Colonic mucosa (tissue), 4 donors: ENCODE measurements around the gene OXCT1. TPM values are rescaled to one million over a fixed set of nuclear protein-coding genes. Genes with fewer than 3 reads are reported as not detected.

Experiments
- DNase-seq: peaks from one replicate; pipeline ENCODE4 v3.0.0-alpha.2; 2020
- H3K27ac ChIP-seq: fragments of 200-600 bp; one replicate; pipeline ENCODE4 v1.8.0; 2021
- H3K27me3 ChIP-seq: fragments of 200-600 bp; one replicate; pipeline ENCODE4 v1.8.0; 2021
- H3K36me3 ChIP-seq: fragments of 200-600 bp; one replicate; pipeline ENCODE4 v1.8.0; 2021
- H3K4me1 ChIP-seq: fragments of 200-600 bp; one replicate; pipeline ENCODE4 v1.8.0; 2021; ENCODE audit warnings: mild to moderate bottlenecking
- H3K4me3 ChIP-seq: fragments of 200-600 bp; one replicate; pipeline ENCODE4 v1.8.0; 2021
- H3K9ac ChIP-seq, 2 donors: one replicate each; pipeline ENCODE4 v1.7.0; 2013; ENCODE audit warnings: control low read depth in 2 of 2, low read depth in 2 of 2, low read length in 2 of 2
- H3K9me3 ChIP-seq: fragments of 200-600 bp; one replicate; pipeline ENCODE4 v1.8.0; 2021
- intact Hi-C: fragments of 100-400 bp; cut with DNase I; formaldehyde crosslinking; loops from one replicate; pipeline ENCODE4 v1.14.1; 2022
- total RNA-seq, 2 donors: library from RNA; stranded (reverse); fragmentation: NEBNext Ultra II Directional in 1 of 2; extraction: Animal tissue kit (Norgen Biotek cat#: 25700) in 1 of 2; gene quantifications; one replicate each; pipeline ENCODE4 v1.2.1, GENCODE V29; 2021
- TF ChIP-seq, protein P1 (sequence below): fragments of 200-600 bp; IDR thresholded peaks from one replicate; pipeline ENCODE4 v1.8.0; 2022; ENCODE audit warnings: antibody characterized with exemption, mild to moderate bottlenecking
- donor health status: healthy.
- donor health status: DM: no; HTN: no; CAD: no.
- donor health status: DM: no; HTN: no; CAD: no.

OXCT1 gene
- total RNA-seq, 2 donors from 2014 or later = 23.8 to 31.3 TPM

DNA sequence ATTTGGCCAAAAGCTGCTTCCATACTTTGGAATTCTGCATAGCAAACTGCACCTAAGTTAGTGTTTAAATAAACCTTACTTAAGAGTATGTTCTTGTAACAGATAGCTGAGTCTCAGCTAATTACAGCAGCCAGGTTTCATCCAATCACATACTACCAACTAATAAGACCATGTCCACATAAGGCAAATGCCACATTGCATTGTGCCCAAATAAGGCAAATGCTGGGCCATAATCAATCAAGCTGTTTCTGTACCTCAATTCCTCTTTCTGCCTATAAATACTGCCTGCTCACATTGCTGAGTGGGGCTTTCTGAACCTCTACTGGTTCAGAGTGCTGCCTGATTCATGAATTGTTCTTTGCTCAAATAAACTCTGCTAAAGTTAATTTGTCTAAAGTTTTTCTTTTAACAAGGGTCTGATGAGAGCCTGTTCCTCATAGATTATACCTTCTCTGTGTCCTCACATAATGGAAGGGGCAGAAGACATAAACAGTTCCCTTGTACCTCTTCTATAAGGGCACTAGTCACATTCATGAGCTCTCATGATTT, 4.4 kb upstream of the OXCT1 start:
- H3K4me1 ChIP-seq = no peaks in the 10 kb centered on the region
- intact Hi-C loops = loop anchor here (5.0 kb wide), 1 partner anchor 53 kb away; the partner anchor contains the start of gene FBXO4
- no peak overlapping the region for H3K9ac ChIP-seq
- DNase-seq = no peak
- H3K27me3 ChIP-seq = no peaks in the 10 kb centered on the region
- TF ChIP-seq, protein P1, sequence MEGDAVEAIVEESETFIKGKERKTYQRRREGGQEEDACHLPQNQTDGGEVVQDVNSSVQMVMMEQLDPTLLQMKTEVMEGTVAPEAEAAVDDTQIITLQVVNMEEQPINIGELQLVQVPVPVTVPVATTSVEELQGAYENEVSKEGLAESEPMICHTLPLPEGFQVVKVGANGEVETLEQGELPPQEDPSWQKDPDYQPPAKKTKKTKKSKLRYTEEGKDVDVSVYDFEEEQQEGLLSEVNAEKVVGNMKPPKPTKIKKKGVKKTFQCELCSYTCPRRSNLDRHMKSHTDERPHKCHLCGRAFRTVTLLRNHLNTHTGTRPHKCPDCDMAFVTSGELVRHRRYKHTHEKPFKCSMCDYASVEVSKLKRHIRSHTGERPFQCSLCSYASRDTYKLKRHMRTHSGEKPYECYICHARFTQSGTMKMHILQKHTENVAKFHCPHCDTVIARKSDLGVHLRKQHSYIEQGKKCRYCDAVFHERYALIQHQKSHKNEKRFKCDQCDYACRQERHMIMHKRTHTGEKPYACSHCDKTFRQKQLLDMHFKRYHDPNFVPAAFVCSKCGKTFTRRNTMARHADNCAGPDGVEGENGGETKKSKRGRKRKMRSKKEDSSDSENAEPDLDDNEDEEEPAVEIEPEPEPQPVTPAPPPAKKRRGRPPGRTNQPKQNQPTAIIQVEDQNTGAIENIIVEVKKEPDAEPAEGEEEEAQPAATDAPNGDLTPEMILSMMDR = no peak
- no peaks in the 10 kb centered on the region for H3K36me3 ChIP-seq
- H3K4me3 ChIP-seq = no peak overlapping the region
- H3K27ac ChIP-seq = no peak overlapping the region
- H3K9me3 ChIP-seq = no peaks in the 10 kb centered on the region

DNA sequence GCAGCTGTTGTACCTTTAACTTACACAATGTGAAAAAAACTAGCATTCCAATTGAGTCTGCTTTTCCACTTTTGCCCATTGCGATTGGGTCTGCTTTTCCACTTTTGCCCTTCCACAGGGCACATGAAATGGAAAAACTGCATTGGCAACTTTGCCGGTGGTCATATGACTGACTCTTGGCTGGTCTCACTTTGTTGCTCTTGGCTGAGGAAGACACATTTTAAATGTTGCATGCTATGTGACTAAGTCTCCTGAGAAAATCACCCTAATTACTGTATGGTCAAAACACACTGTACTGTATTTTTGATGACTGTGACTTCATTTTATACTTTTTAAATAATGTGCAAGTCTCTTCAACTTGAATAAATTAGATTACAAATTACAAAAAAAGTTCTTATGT, 1.6 kb upstream of the OXCT1 start:
- Histone ChIP-seq H3K27me3 (no peaks in the 10 kb centered on the region), H3K27ac (no peak overlapping the region), H3K4me1 (peaks cover 6% of the 10 kb centered on the region), H3K9me3 (no peaks in the 10 kb centered on the region), H3K4me3 (no peak overlapping the region), H3K9ac (no peak overlapping the region), H3K36me3 (no peaks in the 10 kb centered on the region)
- DNase-seq = no peak
- TF ChIP-seq, protein P1 = no peak
- intact Hi-C loops = loop anchor here (5.0 kb wide), 1 partner anchor 55 kb away; the partner anchor contains the start of gene FBXO4

DNA sequence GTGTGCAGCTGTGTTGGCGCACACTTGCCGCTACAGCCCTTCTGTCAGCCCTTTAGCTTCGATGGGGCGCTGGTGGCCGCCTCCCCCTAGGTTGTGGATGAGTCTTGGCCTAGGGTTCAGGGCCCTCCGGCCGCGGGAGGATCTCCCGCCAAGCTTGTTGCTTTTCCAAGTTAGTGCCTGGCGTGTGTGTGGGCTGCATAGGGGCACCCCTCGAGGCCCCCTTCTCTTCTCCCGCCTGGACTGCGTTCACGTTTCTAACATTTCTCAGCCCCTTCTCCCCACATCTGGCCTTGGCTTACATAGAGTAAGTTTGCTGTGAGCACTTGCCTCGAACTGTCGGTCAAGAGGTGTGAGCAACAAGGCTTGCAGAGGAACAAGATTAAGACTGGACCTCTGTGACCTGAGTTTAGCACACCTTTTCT, 413 bp upstream of the OXCT1 start:
- peak overlapping the region; percentile 76 for H3K4me3 ChIP-seq
- H3K27ac ChIP-seq = peak overlapping the region; percentile 71
- H3K4me1 ChIP-seq = peaks cover 6% of the 10 kb centered on the region
- TF ChIP-seq, protein P1 = no peak
- DNase-seq = no peak
- peak overlapping the region; percentile 52 to 74 for H3K9ac ChIP-seq
- H3K9me3 ChIP-seq = no peaks in the 10 kb centered on the region
- H3K27me3 ChIP-seq = no peaks in the 10 kb centered on the region
- H3K36me3 ChIP-seq = no peaks in the 10 kb centered on the region
- intact Hi-C loops = loop anchor here (5.0 kb wide), 1 partner anchor 57 kb away; the partner anchor contains the start of gene FBXO4

DNA sequence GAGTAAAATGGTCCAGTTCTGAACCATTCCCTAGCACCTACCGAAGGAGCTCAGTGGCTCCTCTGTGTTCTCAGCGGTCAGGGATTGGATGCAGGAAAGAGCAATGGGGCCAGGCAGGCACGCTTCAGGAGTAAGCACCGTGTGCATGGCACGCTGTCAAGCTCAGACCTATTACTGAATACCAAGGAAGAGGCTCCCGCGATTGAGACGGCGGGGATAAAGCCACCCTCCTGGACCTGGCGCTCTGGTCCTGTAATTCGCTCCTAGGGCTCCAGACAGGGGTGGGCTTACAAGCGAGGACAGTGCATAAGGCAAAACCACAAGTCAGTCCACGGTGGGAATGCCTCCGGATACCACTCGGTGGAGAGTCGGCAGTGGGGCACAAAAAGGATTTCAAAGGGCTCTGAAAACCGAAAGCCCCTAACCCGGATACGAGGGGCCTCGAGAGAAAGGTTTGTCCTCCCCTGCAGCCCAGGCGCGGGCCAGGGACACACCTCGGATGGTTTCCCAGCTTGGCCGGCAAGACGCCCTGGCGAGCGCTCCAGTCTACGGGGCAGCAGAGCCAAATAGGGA, 988 bp downstream of the OXCT1 start:
- Histone ChIP-seq H3K36me3 (no peaks in the 10 kb centered on the region), H3K9ac (peak overlapping the region; percentile 52 to 74)

DNA sequence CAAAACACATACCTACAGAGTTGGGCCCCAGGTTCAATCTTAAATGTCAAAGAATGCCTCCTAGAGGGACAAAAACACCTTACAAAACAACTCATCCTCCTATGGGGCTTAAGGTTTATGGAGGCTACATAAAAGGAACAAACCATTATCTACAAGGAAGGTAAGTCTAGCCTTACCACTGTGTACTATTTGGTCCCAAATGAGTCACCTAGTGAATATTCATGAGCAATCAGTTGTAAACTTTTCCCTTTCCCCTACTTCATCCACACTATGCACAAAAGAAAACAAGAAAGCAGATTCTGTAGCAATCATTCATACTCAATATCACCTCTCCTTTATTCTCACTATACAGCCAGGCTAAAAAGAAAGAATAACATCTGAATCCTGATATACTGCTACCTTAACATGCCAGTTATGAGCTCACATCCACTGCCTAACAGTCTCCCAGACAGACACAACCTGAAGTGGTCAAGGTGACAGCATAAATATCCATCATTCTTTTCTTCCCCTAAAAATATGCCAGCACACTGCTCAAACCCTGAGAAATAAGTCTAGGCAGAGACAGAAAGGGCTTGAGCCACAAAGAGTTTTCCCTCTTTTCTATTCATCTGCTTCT, 6.2 kb downstream of the OXCT1 start:
- intact Hi-C loops = no loop called here
- H3K9ac ChIP-seq = no peak overlapping the region
- TF ChIP-seq, protein P1 = no peak

More for the DNA sequence above, 988 bp downstream of the OXCT1 start:
- peak overlapping the region; percentile 71 for H3K27ac ChIP-seq
- peak overlapping the region; percentile 76 for H3K4me3 ChIP-seq
- peak; percentile 24 for DNase-seq
- no peaks in the 10 kb centered on the region for H3K9me3 ChIP-seq
- peaks cover 6% of the 10 kb centered on the region for H3K4me1 ChIP-seq
- TF ChIP-seq, protein P1 = no peak
- no peaks in the 10 kb centered on the region for H3K27me3 ChIP-seq
- intact Hi-C loops = loop anchor here (5.0 kb wide), 1 partner anchor 38 kb away; no protein-coding TSS in a partner anchor

More for the DNA sequence above, 6.2 kb downstream of the OXCT1 start:
- Histone ChIP-seq H3K27me3 (no peaks in the 10 kb centered on the region), H3K9me3 (no peaks in the 10 kb centered on the region), H3K27ac (no peak overlapping the region), H3K4me3 (no peak overlapping the region), H3K36me3 (no peaks in the 10 kb centered on the region), H3K4me1 (peaks cover 3% of the 10 kb centered on the region)
- no peak for DNase-seq
